ENCODE results near the gene GRM8. TPM values are rescaled to one million over a fixed set of nuclear protein-coding genes. Genes with fewer than 3 reads are reported as not detected.

GRM8 gene
- total and polyA plus RNA-seq, 10 of the 15 experiments (the other 5 are each of a cell fraction or from before 2014, with no cell fraction given), result 0.33 to 7.1 (median 0.45) TPM; not detected in 2

GRCh38 chr7:127091620-127092019, 161.1 kb downstream of the GRM8 start (continued):
- no peak for TF ChIP-seq SIN3A (IDR thresholded peaks at IDR 0.05; ENCODE audit: low read depth, low read length)

DNA sequence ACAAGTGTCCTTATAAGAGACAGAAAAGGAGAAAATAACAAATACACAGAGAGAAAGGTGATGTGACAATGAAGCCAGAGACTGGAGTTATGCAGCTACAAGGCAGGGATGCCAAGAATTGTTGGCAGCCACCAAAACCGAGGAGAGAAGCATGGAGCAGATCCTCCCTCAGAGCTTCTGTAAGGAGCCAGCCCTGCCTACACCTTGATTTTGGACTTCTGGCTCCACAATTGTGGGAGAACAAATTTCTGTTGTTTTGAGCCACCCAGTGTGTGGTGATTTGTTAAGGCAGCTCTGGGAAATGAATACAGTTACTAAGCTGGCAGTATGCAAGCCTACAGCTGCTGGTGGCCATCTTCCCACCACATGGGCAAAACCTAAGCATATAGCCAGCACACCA, 163.6 kb downstream of the GRM8 start:
- Histone ChIP-seq H3K4me1 (ENCODE audit: control insufficient read depth, insufficient read depth, low read length) (no peaks in the 10 kb centered on the region), H3K27me3 (replicated peaks in 1 of 2; ENCODE audit: control insufficient read depth in 2 of 2, insufficient read depth in 2 of 2, low read length in 1 of 2) (no peaks in the 10 kb centered on the region), H3K79me2 (ENCODE audit: control insufficient read depth, insufficient read depth, low read length) (no peaks in the 10 kb centered on the region), H3K27ac (ENCODE audit: control insufficient read depth, insufficient read depth) (no peak overlapping the region), H3K36me3 (ENCODE audit: control insufficient read depth in 2 of 2, insufficient read depth in 2 of 2, low read length in 1 of 2) (no peaks in the 10 kb centered on the region), H3K9me3 (replicated peaks; ENCODE audit: control insufficient read depth, insufficient read depth, low read length) (no peaks in the 10 kb centered on the region), H4K20me1 (ENCODE audit: control insufficient read depth, insufficient read depth) (no peaks in the 10 kb centered on the region), H3K9ac (ENCODE audit: control insufficient read depth, insufficient read depth, low read length) (no peak overlapping the region), H3K4me3 (no peak overlapping the region), H3K4me2 (ENCODE audit: control insufficient read depth, insufficient read depth) (no peak overlapping the region), H2AFZ (ENCODE audit: control insufficient read depth, low read depth, low read length) (no peak overlapping the region)
- ATAC-seq, result no peak
- BruUV-seq (replicated peaks), result no TSS peak
- DNase-seq (ENCODE audit: low read depth, low spot score), result no peak
- intact Hi-C loops (cut with micrococcal nuclease; ENCODE audit: unreplicated experiment) (no loop called here), in situ Hi-C loops (cut with MboI) (no loop called here)
- ChIA-PET RAD21 (ENCODE audit: unreplicated experiment) (no interaction called here), CTCF (no interaction called here), POLR2A (no interaction called here), SMC1A (ENCODE audit: uncharacterized antibody, unreplicated experiment) (no interaction called here)
- FAIRE-seq, result no peak
- 0% methylated on average over 1 of the region's 1 CpG for WGBS (ENCODE audit: insufficient coverage, insufficient replicate concordance, low lambda C conversion rate, missing lambda C conversion rate)
- TF ChIP-seq SUZ12 (IDR thresholded peaks at IDR 0.05; ENCODE audit: unreplicated experiment) (no peak), FOXK2 (IDR thresholded peaks at IDR 0.05) (no peak), HSF1 (IDR thresholded peaks at IDR 0.05; ENCODE audit: low read depth, low read length) (no peak), SIX5 (IDR thresholded peaks at IDR 0.05; ENCODE audit: low read depth, low read length, severe bottlenecking) (no peak), SUPT20H (IDR thresholded peaks at IDR 0.05; ENCODE audit: borderline replicate concordance, control insufficient read depth, low read depth, low read length) (no peak), KAT2A (conservative IDR thresholded peaks at IDR 0.05; ENCODE audit: control insufficient read depth, low read depth, low read length) (no peak), HDGF (IDR thresholded peaks at IDR 0.05) (no peak), CBX5 (IDR thresholded peaks at IDR 0.05; ENCODE audit: low read depth) (no peak), BHLHE40 (IDR thresholded peaks at IDR 0.05; ENCODE audit: borderline replicate concordance in 1 of 2, low read depth in 2 of 2, low read length in 1 of 2) (no peak), ZBTB33 (IDR thresholded peaks at IDR 0.05) (no peak), RBBP5 (conservative IDR thresholded peaks at IDR 0.05) (no peak), ETV6 (conservative IDR thresholded peaks at IDR 0.05 in 1 of 2, IDR thresholded peaks at IDR 0.05 in 1 of 2; ENCODE audit: borderline replicate concordance in 1 of 2, low read depth in 1 of 2) (no peak), MXI1 (IDR thresholded peaks at IDR 0.05; ENCODE audit: low read depth, low read length) (no peak)
- TF ChIP-seq, protein P1, sequence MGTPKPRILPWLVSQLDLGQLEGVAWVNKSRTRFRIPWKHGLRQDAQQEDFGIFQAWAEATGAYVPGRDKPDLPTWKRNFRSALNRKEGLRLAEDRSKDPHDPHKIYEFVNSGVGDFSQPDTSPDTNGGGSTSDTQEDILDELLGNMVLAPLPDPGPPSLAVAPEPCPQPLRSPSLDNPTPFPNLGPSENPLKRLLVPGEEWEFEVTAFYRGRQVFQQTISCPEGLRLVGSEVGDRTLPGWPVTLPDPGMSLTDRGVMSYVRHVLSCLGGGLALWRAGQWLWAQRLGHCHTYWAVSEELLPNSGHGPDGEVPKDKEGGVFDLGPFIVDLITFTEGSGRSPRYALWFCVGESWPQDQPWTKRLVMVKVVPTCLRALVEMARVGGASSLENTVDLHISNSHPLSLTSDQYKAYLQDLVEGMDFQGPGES (IDR thresholded peaks at IDR 0.05), result no peak
- TF ChIP-seq, protein P2, sequence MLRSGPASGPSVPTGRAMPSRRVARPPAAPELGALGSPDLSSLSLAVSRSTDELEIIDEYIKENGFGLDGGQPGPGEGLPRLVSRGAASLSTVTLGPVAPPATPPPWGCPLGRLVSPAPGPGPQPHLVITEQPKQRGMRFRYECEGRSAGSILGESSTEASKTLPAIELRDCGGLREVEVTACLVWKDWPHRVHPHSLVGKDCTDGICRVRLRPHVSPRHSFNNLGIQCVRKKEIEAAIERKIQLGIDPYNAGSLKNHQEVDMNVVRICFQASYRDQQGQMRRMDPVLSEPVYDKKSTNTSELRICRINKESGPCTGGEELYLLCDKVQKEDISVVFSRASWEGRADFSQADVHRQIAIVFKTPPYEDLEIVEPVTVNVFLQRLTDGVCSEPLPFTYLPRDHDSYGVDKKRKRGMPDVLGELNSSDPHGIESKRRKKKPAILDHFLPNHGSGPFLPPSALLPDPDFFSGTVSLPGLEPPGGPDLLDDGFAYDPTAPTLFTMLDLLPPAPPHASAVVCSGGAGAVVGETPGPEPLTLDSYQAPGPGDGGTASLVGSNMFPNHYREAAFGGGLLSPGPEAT (IDR thresholded peaks at IDR 0.05; ENCODE audit: low read depth), result no peak

Measured in GM12878 (cell line).